Measurements from ENCODE around the gene APBA1. TPM values are rescaled to one million over a fixed set of nuclear protein-coding genes. Genes with fewer than 3 reads are reported as not detected.
A peak's percentile ranks its signal among the peaks of the same experiment; 100 is the strongest.

Gene APBA1
- polyA plus RNA-seq, 1 of the 3 experiments (the other 2 are of a cell fraction): 3.1 TPM

DNA sequence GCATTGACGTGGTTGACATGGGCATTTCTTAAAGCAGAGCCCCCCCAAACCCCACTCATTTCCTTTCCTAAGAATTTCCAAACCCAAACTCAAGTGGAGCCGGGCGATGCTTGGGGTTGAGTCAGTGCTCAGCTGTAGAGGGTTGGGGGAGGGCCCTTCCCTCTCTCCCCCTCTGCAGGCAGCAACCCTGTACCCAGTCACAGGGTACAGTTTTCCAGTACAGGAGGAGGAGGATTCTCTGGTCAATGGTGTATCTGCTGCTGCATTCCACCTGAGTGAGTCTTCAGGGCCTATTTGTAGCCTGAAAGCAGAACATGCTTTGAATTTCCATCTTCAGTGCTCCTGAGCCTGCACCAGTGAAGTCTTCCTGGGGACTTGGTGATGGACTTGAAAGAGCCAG is 291.4 kb downstream of the APBA1 start:
- peaks cover 0 to 23% of the 10 kb centered on the region in 2 experiments; a peak in 3 of 4 replicates for H3K4me1 ChIP-seq (ENCODE audit: control insufficient read depth in 1 of 2, insufficient read depth in 2 of 2, low read depth in 1 of 2, low read length in 1 of 2)
- WGBS (ENCODE audit: low lambda C conversion rate): 80% methylated on average over 2 of the region's 3 CpGs
- peak overlapping the region; percentile 38; the same call in 1 of the 2 replicates for H3K4me2 ChIP-seq
- ChIA-PET POLR2A (no interaction called here), CTCF (no interaction called here)
- no peak for TF ChIP-seq TEAD4 (IDR thresholded peaks at IDR 0.05; ENCODE audit: borderline replicate concordance, insufficient read depth)
- no peak for TF ChIP-seq FOXM1 (IDR thresholded peaks at IDR 0.05; ENCODE audit: low read depth)
- TF ChIP-seq JUND (IDR thresholded peaks at IDR 0.05): 0 out of 2 replicates have a peak, but pooled peaks have one; percentile 3
- TF ChIP-seq, protein P1, sequence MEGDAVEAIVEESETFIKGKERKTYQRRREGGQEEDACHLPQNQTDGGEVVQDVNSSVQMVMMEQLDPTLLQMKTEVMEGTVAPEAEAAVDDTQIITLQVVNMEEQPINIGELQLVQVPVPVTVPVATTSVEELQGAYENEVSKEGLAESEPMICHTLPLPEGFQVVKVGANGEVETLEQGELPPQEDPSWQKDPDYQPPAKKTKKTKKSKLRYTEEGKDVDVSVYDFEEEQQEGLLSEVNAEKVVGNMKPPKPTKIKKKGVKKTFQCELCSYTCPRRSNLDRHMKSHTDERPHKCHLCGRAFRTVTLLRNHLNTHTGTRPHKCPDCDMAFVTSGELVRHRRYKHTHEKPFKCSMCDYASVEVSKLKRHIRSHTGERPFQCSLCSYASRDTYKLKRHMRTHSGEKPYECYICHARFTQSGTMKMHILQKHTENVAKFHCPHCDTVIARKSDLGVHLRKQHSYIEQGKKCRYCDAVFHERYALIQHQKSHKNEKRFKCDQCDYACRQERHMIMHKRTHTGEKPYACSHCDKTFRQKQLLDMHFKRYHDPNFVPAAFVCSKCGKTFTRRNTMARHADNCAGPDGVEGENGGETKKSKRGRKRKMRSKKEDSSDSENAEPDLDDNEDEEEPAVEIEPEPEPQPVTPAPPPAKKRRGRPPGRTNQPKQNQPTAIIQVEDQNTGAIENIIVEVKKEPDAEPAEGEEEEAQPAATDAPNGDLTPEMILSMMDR (IDR thresholded peaks at IDR 0.05): no peak
- TF ChIP-seq EP300 (IDR thresholded peaks at IDR 0.05; ENCODE audit: borderline replicate concordance in 1 of 2, low read depth in 1 of 2, low read length in 1 of 2): no peak
- no peak; the same call in 1 of the 2 replicates for TF ChIP-seq FOSL2 (IDR thresholded peaks at IDR 0.05; ENCODE audit: borderline replicate concordance, low read depth)
- no peaks in the 10 kb centered on the region for H3K79me2 ChIP-seq (ENCODE audit: insufficient read depth)
- H3F3A ChIP-seq (replicated peaks; ENCODE audit: insufficient read depth): peaks cover 8% of the 10 kb centered on the region
- no peaks in the 10 kb centered on the region for H4K20me1 ChIP-seq (ENCODE audit: insufficient read depth)
- no peak overlapping the region for H3K4me3 ChIP-seq (ENCODE audit: low read depth in 2 of 2, low read length in 1 of 2)
- no peak overlapping the region for H3K9ac ChIP-seq
- H3K27me3 ChIP-seq (ENCODE audit: insufficient read depth): no peaks in the 10 kb centered on the region; the same call in 1 of the 2 replicates
- H3K9me2 ChIP-seq: no peaks in the 10 kb centered on the region
- no peaks in the 10 kb centered on the region for H3K9me3 ChIP-seq
- H2AFZ ChIP-seq (ENCODE audit: low read depth): no peak overlapping the region
- no peaks in the 10 kb centered on the region for H3K36me3 ChIP-seq (replicated peaks in 1 of 2; ENCODE audit: control insufficient read depth in 1 of 2, insufficient read depth in 2 of 2, low read length in 1 of 2)
- DNase-seq: no peak
- no peak overlapping the region for H3K27ac ChIP-seq (ENCODE audit: low read depth in 2 of 2, low read length in 1 of 2)

DNA sequence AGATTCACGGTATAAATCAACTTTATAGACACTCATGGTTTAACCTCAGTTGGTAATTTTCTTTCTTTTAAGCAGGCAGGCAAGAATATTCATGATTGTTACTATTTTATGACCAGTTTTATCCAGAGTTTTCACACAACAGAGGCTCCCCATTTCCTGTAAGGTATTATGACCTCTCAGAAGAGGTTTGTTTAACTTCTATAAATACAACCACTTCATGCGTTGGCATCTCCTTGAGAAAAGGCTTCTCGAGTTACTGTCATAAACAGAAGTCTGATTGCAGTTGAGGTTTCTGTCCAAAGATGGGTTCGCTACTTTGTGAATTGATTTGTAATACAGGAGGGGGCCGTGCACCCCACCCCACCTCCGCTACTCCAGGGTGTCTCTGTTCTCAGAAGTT is 291.9 kb downstream of the APBA1 start:
- Histone ChIP-seq H3K27ac (ENCODE audit: low read depth in 2 of 2, low read length in 1 of 2) (no peak overlapping the region; a peak in 1 of 4 replicates), H4K20me1 (ENCODE audit: insufficient read depth) (no peaks in the 10 kb centered on the region), H2AFZ (ENCODE audit: low read depth) (no peak overlapping the region), H3K36me3 (replicated peaks in 1 of 2; ENCODE audit: control insufficient read depth in 1 of 2, insufficient read depth in 2 of 2, low read length in 1 of 2) (no peaks in the 10 kb centered on the region), H3K4me3 (ENCODE audit: low read depth in 2 of 2, low read length in 1 of 2) (no peak overlapping the region), H3K9ac (no peak overlapping the region), H3F3A (replicated peaks; ENCODE audit: insufficient read depth) (peaks cover 8% of the 10 kb centered on the region), H3K4me2 (peak overlapping the region; percentile 58), H3K79me2 (ENCODE audit: insufficient read depth) (no peaks in the 10 kb centered on the region), H3K9me2 (no peaks in the 10 kb centered on the region), H3K27me3 (ENCODE audit: insufficient read depth) (no peaks in the 10 kb centered on the region; the same call in 1 of the 2 replicates), H3K4me1 (ENCODE audit: control insufficient read depth in 1 of 2, insufficient read depth in 2 of 2, low read depth in 1 of 2, low read length in 1 of 2) (peaks cover 0 to 23% of the 10 kb centered on the region in 2 experiments; a peak in 3 of 4 replicates), H3K9me3 (no peaks in the 10 kb centered on the region)
- WGBS (ENCODE audit: low lambda C conversion rate): 59% methylated on average over 6 of the region's 6 CpGs
- TF ChIP-seq, protein P2, sequence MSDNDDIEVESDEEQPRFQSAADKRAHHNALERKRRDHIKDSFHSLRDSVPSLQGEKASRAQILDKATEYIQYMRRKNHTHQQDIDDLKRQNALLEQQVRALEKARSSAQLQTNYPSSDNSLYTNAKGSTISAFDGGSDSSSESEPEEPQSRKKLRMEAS (IDR thresholded peaks at IDR 0.05; ENCODE audit: low read depth): no peak
- TF ChIP-seq SIN3A (IDR thresholded peaks at IDR 0.05; ENCODE audit: borderline replicate concordance, low read depth, low read length) (no peak), MXI1 (IDR thresholded peaks at IDR 0.05; ENCODE audit: low read depth, low read length) (no peak), MEF2A (IDR thresholded peaks at IDR 0.05; ENCODE audit: borderline replicate concordance, low read depth) (no peak), FOXM1 (IDR thresholded peaks at IDR 0.05; ENCODE audit: low read depth) (no peak), CHD2 (IDR thresholded peaks at IDR 0.05; ENCODE audit: low read length, partially characterized antibody) (no peak), FOXJ3 (CRISPR knock-in tag; IDR thresholded peaks at IDR 0.05) (no peak), POLR2AphosphoS5 (IDR thresholded peaks at IDR 0.05; ENCODE audit: low read depth, low read length) (no peak), TAF1 (IDR thresholded peaks at IDR 0.05; ENCODE audit: borderline replicate concordance, low read depth, low read length) (no peak)
- TF ChIP-seq, protein P3, sequence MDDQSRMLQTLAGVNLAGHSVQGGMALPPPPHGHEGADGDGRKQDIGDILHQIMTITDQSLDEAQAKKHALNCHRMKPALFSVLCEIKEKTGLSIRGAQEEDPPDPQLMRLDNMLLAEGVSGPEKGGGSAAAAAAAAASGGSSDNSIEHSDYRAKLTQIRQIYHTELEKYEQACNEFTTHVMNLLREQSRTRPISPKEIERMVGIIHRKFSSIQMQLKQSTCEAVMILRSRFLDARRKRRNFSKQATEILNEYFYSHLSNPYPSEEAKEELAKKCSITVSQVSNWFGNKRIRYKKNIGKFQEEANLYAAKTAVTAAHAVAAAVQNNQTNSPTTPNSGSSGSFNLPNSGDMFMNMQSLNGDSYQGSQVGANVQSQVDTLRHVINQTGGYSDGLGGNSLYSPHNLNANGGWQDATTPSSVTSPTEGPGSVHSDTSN (IDR thresholded peaks at IDR 0.05): no peak
- TF ChIP-seq, protein P4, sequence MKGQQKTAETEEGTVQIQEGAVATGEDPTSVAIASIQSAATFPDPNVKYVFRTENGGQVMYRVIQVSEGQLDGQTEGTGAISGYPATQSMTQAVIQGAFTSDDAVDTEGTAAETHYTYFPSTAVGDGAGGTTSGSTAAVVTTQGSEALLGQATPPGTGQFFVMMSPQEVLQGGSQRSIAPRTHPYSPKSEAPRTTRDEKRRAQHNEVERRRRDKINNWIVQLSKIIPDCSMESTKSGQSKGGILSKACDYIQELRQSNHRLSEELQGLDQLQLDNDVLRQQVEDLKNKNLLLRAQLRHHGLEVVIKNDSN (IDR thresholded peaks at IDR 0.05; ENCODE audit: borderline replicate concordance, low read depth): no peak
- TF ChIP-seq, protein P5, sequence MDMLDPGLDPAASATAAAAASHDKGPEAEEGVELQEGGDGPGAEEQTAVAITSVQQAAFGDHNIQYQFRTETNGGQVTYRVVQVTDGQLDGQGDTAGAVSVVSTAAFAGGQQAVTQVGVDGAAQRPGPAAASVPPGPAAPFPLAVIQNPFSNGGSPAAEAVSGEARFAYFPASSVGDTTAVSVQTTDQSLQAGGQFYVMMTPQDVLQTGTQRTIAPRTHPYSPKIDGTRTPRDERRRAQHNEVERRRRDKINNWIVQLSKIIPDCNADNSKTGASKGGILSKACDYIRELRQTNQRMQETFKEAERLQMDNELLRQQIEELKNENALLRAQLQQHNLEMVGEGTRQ (IDR thresholded peaks at IDR 0.05; ENCODE audit: borderline replicate concordance, low read depth, low read length): no peak
- CTCF ChIA-PET: no interaction called here
- DNase-seq: no peak
- POLR2A ChIA-PET: no interaction called here
